Astrocyte (in vitro differentiated cells and primary cell): ENCODE data around the gene FEV.

Experiments used
- EZH2 ChIP-seq: IDR thresholded peaks from 2 replicates; pipeline ENCODE4 v1.6.1; 2012; ENCODE audit warnings: mild to moderate bottlenecking, low read length, inconsistent platforms; ENCODE audit not compliant: insufficient read depth
- TF ChIP-seq, protein P1 (sequence below): IDR thresholded peaks from 2 replicates; pipeline ENCODE4 v1.5.1; 2011; ENCODE audit warnings: low read depth, mild to moderate bottlenecking, inconsistent platforms, low read length, moderate library complexity; ENCODE audit not compliant: insufficient read depth

DNA sequence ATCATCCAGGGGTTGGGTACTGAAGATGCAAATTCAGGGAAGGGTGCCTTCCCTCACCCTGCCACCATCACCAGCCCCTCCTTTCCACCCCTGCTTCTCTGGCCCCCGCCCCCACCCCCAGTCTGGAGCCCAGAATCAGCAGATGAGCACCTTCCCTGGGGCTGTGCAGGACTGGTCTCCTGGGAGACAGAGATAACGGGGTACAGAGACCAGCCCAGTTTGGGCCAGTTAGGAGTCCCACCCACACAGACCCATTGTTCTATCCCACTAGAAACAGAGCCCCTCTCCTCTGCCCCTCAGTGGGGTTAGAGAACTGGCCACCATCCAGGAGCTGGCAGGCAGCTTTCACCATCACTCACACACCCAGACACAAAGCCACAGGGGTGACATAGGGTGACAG is 12.7 kb upstream of the FEV start:
- TF ChIP-seq, protein P1, sequence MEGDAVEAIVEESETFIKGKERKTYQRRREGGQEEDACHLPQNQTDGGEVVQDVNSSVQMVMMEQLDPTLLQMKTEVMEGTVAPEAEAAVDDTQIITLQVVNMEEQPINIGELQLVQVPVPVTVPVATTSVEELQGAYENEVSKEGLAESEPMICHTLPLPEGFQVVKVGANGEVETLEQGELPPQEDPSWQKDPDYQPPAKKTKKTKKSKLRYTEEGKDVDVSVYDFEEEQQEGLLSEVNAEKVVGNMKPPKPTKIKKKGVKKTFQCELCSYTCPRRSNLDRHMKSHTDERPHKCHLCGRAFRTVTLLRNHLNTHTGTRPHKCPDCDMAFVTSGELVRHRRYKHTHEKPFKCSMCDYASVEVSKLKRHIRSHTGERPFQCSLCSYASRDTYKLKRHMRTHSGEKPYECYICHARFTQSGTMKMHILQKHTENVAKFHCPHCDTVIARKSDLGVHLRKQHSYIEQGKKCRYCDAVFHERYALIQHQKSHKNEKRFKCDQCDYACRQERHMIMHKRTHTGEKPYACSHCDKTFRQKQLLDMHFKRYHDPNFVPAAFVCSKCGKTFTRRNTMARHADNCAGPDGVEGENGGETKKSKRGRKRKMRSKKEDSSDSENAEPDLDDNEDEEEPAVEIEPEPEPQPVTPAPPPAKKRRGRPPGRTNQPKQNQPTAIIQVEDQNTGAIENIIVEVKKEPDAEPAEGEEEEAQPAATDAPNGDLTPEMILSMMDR: no peak
- no peak for TF ChIP-seq EZH2
